Small intestine (tissue), 7 donors: Measurements from ENCODE around the gene STRN4. TPM values are rescaled to one million over a fixed set of nuclear protein-coding genes. Genes with fewer than 3 reads are reported as not detected.

Source experiments
- DNase-seq, 2 donors: peaks; one replicate each; pipeline versions ENCODE4 v3.0.0 to v3.0.0-alpha.2; 2013
- FAIRE-seq: peaks from 2 replicates; lab custom pipeline; 2012; peaks lifted over from hg19 to GRCh38; lab: Jason Lieb, UNC
- H3K27ac ChIP-seq, 3 donors: one replicate each; pipeline ENCODE4 v1.5.1; 2013; ENCODE audit warnings: low read length in 2 of 3, mild to moderate bottlenecking in 2 of 3, control low read depth in 1 of 3, inconsistent platforms in 1 of 3, low read depth in 1 of 3, moderate library complexity in 1 of 3
- H3K27me3 ChIP-seq, 3 donors: one replicate each; pipeline ENCODE4 v1.6.1; 2013; ENCODE audit warnings: low read length in 3 of 3, inconsistent platforms in 1 of 3; ENCODE audit not compliant: control insufficient read depth in 3 of 3, insufficient read depth in 3 of 3
- H3K36me3 ChIP-seq, 3 donors: one replicate each; pipeline ENCODE4 v1.6.1; 2013; ENCODE audit warnings: low read length in 3 of 3, inconsistent platforms in 1 of 3, low read depth in 1 of 3, mild to moderate bottlenecking in 1 of 3, moderate library complexity in 1 of 3; ENCODE audit not compliant: control insufficient read depth in 3 of 3, insufficient read depth in 2 of 3
- H3K4me1 ChIP-seq, 3 donors: one replicate each; pipeline ENCODE4 v1.6.1; 2013; ENCODE audit warnings: low read length in 2 of 3, inconsistent platforms in 1 of 3, low read depth in 1 of 3, mild to moderate bottlenecking in 1 of 3, moderate library complexity in 1 of 3; ENCODE audit not compliant: control insufficient read depth in 3 of 3, insufficient read depth in 2 of 3
- H3K4me3 ChIP-seq, 3 donors: one replicate each; pipeline ENCODE4 v1.5.1; 2013; ENCODE audit warnings: low read length in 3 of 3, control low read depth in 1 of 3, inconsistent platforms in 1 of 3, low read depth in 1 of 3, mild to moderate bottlenecking in 1 of 3, moderate library complexity in 1 of 3
- H3K9me3 ChIP-seq, 2 donors: one replicate each; pipeline ENCODE4 v1.6.1; 2013; ENCODE audit warnings: low read depth in 1 of 2, low read length in 1 of 2; ENCODE audit not compliant: control insufficient read depth in 2 of 2, insufficient read depth in 1 of 2
- WGBS, 3 donors: extraction: QIAGEN DNeasy Blood & Tissue Kit; methylation state at CpG; one replicate each; pipeline ENCODE4 v1.1.7; 2013; 5-methylcytosine and 5-hydroxymethylcytosine counted together
- polyA plus RNA-seq, 4 donors: library from polyadenylated mRNA; stranded (reverse) in 3 of 4; unstranded in 1 of 4; fragments of 200-250 nt in 3 of 4; fragments of 120-200 nt in 1 of 4; gene quantifications; one replicate each; pipeline versions ENCODE4 v1.2.1 to v1.2.3, GENCODE V29; 2013
- donor health status: healthy with polysubstance abuse.
- donor health status: control.
- donor health status: control.
- donor health status: Bipolar disorder and iron deficiency.
- donor health status: healthy.

The STRN4 gene
- polyA plus RNA-seq, 4 donors: 44.6 to 58.3 (median 51.1) TPM

DNA sequence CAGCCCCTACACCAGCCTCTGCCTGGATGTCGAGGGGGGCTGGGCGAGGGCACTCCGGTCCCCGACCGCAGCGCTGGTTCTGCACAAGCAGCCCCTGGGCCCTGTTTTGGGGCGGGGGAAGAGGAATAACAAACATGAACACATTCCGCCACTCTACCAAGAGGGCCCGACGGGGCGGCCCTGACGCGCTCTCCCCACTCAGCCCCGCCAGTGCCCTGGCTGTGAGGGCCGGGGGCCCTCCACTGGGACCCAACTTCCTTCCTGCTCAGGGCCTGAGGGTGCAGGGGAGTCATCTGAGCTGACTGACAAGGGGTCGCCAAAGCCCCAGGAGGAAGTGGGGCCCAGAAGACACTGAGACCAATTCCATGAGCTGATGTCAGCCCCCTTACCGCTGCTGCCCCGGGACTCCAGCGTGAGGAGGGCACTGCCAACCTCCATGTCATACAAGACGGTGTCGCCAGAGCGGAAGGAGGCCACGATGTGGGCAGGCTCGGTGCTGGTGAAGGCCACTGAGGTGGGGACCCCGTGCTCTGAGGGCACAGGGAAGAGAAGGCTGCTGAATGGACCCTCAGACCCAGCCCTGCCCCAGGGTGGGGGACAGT lies 23.7 kb downstream of the STRN4 start:
- H3K36me3 ChIP-seq: peaks cover 16 to 95% (median 32%) of the 10 kb centered on the region in 3 donors
- H3K4me3 ChIP-seq: no peak overlapping the region
- no peaks in the 10 kb centered on the region for H3K9me3 ChIP-seq
- DNase-seq (no peak), FAIRE-seq (no peak)
- peaks cover 0 to 8% (median 3%) of the 10 kb centered on the region in 3 donors for H3K4me1 ChIP-seq
- no peak overlapping the region for H3K27ac ChIP-seq
- WGBS, 3 donors: 77 to 94% (median 81%) methylated on average over 20 to 25 of the region's 25 CpGs
- H3K27me3 ChIP-seq: no peaks in the 10 kb centered on the region

DNA sequence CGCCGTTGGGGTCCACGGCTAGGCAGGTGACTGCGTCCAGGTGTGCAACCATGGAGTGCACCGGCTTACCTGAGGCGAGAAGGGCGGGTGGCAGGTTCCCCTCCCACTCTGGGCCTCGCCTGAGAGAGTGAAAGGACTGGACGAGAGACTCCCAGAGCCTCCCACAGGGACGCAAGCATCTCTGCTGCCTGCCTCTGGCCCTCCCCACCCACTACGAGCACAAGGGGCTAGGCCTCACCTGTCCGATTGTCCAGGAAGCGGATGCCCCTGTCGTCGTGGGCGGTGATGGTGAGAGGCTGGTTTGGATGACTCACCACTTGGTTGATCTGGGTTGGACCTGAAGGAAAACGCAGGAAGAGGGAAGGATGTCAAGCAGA lies 24.3 kb downstream of the STRN4 start:
- WGBS, 3 donors: 84 to 85% (median 85%) methylated on average over 17 of the region's 17 CpGs
- Histone ChIP-seq H3K27ac (no peak overlapping the region), H3K9me3 (no peaks in the 10 kb centered on the region), H3K27me3 (no peaks in the 10 kb centered on the region), H3K4me1 (peaks cover 0 to 11% (median 3%) of the 10 kb centered on the region in 3 donors), H3K36me3 (peaks cover 16 to 90% (median 27%) of the 10 kb centered on the region in 3 donors), H3K4me3 (no peak overlapping the region)
- FAIRE-seq: no peak
- DNase-seq: no peak

DNA sequence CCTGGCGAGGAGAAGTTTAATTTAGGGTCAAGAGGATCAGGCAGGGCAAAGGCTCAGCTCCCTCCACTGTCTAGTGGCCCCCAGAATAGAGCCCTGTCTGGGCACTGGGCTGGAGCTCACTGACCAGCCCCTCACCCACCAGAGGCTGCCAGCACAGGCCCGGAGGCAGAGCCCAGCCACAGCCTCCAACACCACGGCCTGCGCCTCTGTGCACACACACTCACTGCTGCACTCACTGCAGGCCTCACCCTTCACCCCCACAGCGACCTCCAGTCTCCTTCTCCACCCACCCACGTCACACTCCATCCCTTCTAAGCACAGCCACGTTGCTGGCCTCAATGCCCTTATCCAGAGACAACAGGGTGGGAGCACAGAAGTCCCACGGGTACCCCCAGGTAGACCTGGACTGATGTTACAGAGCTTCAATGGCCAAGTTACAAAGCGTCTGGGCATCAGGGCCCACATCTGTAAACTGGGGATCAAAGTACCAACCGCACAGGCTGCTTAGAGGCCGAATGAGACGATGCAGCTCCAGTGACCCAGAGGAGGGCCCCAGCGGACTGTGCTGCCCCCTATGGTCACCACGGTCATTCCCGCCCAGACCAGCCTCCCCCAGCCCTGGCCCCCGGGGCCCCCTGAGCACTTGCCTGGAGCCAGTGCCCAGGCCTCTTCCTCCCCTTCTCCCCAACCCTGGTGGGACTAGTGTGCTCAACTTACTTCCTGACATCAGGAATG lies 24.8 kb downstream of the STRN4 start:
- H3K4me1 ChIP-seq: peaks cover 0 to 11% (median 3%) of the 10 kb centered on the region in 3 donors
- H3K36me3 ChIP-seq: peaks cover 16 to 84% (median 26%) of the 10 kb centered on the region in 3 donors
- H3K27ac ChIP-seq: no peak overlapping the region
- H3K9me3 ChIP-seq: no peaks in the 10 kb centered on the region
- no peak for FAIRE-seq
- WGBS, 3 donors: 77 to 81% (median 78%) methylated on average over 15 to 16 of the region's 16 CpGs
- H3K4me3 ChIP-seq: no peak overlapping the region
- H3K27me3 ChIP-seq: no peaks in the 10 kb centered on the region
- peak in 1 of 2 donors; percentile 36 for DNase-seq

DNA sequence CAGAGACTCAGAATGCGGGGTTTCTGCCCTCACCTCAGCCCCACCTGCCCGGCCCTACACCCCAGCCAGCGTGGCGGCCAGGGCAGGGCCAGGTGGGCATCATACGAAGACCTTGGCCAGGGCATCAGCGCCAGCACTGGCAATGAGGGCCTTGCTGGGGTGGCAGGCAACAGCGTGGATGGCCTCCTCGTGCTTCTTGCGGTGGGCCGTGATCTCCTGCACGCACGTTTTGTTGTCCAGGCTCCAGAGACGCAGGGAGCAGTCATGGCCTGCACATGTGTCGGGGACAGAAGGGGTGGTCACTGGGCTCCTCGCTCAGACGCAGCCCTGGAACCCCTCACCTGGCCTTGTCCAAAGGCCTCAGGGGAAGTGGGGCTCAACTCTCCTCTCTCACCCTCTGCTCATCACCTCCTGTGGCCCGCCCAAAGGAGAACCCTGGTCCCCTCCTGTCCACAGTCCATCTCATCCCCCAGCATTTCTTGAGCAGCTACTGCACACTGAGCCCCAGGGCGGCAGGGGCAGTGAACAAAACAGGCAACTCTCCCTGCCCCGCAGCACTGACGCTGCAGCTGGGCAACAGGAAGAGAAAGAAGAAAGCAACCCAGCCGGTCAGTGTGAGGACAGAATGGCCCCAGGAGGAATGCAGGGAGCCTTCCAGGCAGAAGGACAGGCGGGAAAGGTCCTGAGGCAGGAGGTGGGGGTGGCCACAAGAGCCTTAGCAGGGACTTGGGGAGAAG lies 25.6 kb downstream of the STRN4 start:
- Histone ChIP-seq H3K36me3 (peaks cover 14 to 77% (median 23%) of the 10 kb centered on the region in 3 donors), H3K4me3 (no peak overlapping the region), H3K9me3 (no peaks in the 10 kb centered on the region), H3K4me1 (peaks cover 0 to 11% (median 3%) of the 10 kb centered on the region in 3 donors), H3K27me3 (no peaks in the 10 kb centered on the region), H3K27ac (no peak overlapping the region)
- FAIRE-seq (no peak), DNase-seq (no peak)
- 91 to 96% (median 94%) methylated on average over 21 to 22 of the region's 22 CpGs for WGBS, 3 donors

DNA sequence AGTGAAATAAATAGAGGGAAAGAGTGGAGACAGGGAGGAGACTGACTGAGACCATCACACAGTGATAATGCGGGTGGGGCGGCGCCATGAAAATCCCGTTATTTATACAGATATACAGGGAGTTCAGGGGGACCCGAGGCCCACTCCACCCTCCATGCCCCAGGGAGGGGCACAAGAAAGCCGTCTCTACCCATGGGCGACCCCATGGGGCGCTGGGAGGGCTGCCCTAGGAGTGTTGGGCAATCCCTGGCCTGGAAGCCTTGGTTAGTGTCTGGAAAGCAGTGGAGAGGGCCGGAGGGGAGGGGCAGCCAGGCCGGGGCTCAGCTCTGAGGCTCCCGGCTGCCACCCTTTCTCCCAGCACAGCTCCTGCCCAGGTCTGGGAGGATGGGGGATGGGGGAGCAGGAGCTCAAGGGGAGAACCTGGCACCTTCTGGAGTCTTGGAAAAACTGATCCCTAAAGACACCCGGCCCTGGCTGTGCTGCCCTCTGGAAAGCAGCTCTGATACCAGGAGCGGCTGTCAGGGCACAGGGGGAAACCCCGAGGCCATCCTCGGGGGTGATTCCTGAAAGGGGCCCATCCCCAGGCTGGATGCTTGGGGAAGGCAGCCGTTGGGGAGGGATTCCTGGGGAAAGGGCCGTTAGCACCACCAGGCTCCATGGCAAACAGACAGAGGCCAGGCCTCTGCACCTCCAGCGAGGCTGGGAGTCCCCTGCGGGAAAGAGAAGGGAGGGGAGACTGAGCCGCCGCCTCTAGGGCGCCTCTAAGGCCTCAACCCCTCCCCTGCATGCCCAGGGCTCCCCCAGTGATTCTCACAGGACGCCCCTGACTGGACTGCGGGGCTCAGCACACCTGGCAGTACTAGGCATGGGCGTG lies 26.4 kb downstream of the STRN4 start:
- FAIRE-seq (no peak), DNase-seq (no peak)
- Histone ChIP-seq H3K27ac (no peak overlapping the region), H3K27me3 (no peaks in the 10 kb centered on the region), H3K4me3 (no peak overlapping the region), H3K36me3 (peaks cover 7 to 69% (median 18%) of the 10 kb centered on the region in 3 donors), H3K4me1 (peaks cover 0 to 15% (median 5%) of the 10 kb centered on the region in 3 donors), H3K9me3 (no peaks in the 10 kb centered on the region)
- WGBS, 3 donors: 77 to 86% (median 86%) methylated on average over 21 to 25 of the region's 25 CpGs

DNA sequence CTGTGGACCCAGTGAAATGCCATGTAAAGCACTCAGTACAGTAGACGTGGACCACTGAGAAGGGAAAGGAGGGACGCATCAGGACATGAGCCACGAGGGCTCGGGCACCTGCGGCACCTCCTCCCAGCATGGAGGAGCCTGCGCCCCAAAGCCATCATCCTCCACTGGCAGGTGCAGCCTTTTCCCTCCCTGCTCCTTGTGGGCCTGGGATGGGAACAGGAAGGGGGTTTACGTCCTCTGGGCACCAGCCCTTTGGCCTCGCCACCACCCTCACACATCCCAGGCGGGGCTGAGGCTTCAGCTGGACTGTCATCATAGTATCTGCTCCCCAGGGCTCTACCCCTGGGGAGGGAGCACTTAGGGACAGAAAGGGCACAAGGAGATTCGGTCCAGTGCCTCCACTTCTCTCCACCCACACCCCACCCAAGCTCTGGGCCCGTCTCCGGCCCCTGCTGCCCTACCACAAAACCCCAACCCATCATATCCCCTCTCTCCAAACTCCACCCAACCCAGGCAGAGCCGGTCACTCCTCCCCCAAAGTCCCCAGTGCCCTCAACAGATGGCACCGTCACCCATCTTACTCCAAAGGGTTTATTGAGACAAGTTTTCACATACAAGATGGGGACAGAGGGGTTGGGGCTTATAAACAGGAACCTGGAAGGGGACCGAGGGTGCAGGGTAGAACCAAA lies 27.2 kb downstream of the STRN4 start:
- no peak overlapping the region for H3K4me3 ChIP-seq
- no peak for DNase-seq
- H3K36me3 ChIP-seq: peaks cover 6 to 61% (median 11%) of the 10 kb centered on the region in 3 donors
- FAIRE-seq: no peak
- H3K9me3 ChIP-seq: no peaks in the 10 kb centered on the region
- peak overlapping the region in 1 of 3 donors; percentile 90 for H3K27ac ChIP-seq
- H3K4me1 ChIP-seq: peaks cover 0 to 15% (median 5%) of the 10 kb centered on the region in 3 donors
- no peaks in the 10 kb centered on the region for H3K27me3 ChIP-seq
- WGBS, 3 donors: 71 to 83% (median 78%) methylated on average over 15 of the region's 15 CpGs

DNA sequence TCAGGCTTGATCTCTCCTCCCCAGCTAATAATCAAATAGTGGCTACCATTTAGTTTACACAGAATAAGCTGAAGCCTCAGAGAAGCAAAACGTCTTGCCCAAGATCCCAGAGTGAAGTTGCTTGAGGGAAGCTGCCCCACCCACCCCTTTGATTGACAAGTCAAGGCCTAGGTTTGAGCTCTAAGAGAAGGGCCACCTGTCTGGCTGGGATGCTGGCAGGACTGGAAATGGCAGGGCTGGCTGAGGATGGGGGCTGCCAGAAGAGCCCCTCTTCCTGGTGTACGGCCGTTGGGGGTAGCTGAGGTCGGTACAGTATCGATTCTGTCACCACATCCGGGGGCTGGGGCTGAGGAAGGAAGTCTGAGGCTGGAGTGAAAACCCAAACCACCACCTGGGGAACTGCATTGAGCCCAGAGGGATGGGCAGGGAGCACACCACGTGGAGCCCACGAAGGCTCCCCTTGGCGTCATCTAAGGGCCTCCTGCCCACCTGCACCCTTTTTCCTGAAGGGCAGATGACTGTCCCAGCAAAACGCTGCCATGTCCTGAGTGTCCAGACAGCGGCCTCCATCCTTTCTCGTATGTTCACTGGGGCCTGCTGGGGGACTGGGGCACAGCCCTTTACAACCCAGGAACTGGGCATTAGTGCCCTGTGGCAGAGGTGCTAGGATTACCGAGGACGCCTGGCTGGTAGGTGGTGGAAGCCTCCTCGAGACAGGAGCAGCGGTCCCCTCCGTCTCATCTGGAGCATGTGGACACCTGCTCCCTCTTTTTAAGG lies 27.9 kb downstream of the STRN4 start:
- 45 to 60% (median 51%) methylated on average over 17 of the region's 17 CpGs for WGBS, 3 donors
- H3K36me3 ChIP-seq: peaks cover 6 to 55% (median 11%) of the 10 kb centered on the region in 3 donors
- FAIRE-seq: no peak
- H3K4me1 ChIP-seq: peaks cover 0 to 17% (median 5%) of the 10 kb centered on the region in 3 donors
- no peaks in the 10 kb centered on the region for H3K9me3 ChIP-seq
- H3K27ac ChIP-seq: peak overlapping the region; percentile 21 to 90 (median 81)
- peak overlapping the region in 2 of 3 donors; percentile 84 to 97 for H3K4me3 ChIP-seq
- H3K27me3 ChIP-seq: no peaks in the 10 kb centered on the region
- DNase-seq: peak; percentile 49 to 56
